CD4-positive, alpha-beta T cell treated with Interleukin-15 for 4 hours (primary cell): ENCODE results near the gene PDSS2.
"Not testable (repeated sequence)": the region's sequence is repeated elsewhere in the genome, so short reads cannot be mapped to it uniquely, and the experiment has no call there.

Source experiments
- DNase-seq: peaks from one replicate; pipeline ENCODE4 v3.0.0-alpha.2; 2020; ENCODE audit warnings: low spot score

PDSS2 gene

DNA sequence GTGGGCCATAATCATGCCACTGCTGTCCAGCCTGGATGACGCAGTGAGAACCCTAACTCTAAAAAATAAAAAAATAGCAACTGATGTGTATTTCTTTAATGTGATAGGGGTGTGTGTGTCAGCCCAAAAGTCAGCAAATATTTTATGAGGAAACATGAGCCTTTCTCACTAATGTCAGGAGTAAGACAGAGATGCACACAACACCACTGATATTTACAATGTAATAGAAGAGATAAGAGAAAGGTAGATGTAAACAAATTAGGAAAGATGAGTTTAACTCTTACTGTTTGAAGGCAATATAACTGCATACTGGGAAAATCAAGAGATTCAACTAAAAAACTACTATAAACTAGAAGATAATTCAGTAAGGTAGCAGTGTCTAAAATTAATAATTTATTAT is 244.0 kb downstream of the PDSS2 start:
- DNase-seq = no peak

DNA sequence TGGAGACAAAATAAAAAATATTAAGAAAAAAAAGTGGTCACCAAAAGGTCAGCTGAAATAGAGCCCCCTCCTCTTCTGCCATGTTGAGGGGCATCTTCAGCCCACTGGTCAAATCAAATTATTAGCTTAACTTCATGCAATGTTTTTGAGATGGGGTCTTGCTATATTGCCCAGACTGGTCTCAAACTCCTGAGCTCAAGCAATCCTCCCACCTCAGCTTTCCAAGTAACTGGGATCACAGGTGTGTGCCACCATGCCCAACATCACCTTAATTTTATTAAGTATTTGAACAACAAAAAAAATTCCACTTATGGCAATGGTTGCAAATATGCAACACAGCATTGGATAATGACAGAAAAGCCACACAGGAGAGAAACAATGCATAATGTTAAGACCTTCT is 244.7 kb downstream of the PDSS2 start:
- no peak for DNase-seq

DNA sequence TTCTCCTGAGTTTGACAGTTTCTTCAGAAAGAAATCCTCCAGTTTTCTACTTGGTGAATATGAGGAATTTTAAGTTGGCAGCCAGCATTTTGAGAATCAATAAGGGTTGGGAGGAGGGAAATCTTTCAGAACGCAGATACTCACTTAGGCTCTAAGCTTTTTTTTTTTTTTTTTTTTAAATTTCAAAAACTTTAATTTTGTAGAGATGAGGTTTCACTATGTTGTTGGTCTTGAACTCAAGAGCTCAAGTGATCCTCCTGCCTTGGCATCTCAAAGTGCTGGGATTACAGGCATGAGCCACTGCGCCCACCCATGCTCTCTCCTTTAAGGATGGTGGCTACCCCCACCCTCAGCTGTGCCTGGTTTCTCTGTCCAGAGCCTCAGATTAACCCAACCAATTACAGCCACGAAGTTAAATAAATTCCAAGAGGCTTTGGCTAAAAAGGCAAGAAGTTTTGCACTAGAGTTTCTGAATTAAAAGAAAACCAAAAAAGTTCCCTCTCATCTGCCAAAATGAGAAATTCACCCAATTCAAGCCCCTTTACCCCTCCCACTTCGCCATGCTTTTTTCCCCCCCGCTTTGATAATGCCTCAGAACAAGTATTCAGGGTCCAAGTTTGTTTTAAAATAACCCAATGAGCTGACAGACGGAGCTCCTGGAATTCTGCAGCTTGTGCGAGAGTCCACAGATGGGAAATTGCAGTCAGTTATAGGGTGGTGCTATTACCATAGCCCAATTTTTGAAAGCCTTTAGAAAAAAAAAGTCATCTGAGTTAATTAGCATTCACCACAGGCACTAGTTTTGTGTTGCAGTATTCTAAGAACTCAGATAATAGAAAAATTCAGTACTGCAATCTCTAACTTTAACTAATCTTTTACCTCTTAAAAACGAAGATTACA is 249.7 kb downstream of the PDSS2 start:
- DNase-seq = no peak

GRCh38 chr6:107207251-107207873 is 252.0 kb downstream of the PDSS2 start:
- no peak for DNase-seq

DNA sequence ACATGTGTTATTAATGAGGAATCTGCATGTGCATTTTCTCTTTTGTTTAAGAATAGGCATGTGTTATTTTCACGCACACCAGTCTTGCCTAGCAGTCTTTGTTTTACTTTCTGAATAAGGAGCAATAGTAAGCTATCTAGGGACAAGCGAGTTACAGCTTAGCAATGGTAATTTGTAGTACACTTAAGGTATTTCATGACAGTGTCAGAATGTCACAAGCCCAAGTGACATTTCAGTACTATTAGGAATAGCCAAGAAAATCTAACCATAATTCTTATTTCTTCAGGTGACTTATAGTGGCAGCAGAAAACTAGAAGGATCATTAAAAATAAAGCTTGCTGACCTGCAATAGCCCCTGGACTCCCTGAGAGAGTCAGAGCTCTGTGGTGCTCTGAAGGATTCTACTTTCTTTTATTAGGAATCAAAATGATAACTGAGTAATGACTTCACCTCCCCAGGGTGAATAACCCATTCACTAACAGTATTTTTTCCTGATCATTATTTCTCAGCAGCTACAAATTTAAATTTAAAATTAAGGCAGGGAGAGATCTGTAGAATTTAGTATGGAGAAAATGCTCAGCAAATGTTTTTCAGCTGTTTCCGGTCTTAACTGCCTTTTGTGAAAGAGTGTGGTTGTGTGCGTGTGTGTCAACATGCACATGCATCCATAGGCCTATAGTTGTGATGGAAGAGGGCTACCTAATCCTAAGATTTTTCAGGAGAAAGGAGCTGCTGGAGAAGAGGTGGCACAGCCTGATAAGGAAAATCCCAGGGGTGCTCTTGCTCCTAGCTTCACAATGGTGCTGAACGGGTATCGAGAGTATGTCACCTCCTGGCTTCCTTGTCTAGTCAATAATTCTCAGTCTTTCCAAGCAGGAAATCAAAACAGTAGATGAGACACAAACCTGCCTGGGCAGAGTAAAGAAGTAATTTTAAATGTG is 254.0 kb downstream of the PDSS2 start:
- no peak for DNase-seq

DNA sequence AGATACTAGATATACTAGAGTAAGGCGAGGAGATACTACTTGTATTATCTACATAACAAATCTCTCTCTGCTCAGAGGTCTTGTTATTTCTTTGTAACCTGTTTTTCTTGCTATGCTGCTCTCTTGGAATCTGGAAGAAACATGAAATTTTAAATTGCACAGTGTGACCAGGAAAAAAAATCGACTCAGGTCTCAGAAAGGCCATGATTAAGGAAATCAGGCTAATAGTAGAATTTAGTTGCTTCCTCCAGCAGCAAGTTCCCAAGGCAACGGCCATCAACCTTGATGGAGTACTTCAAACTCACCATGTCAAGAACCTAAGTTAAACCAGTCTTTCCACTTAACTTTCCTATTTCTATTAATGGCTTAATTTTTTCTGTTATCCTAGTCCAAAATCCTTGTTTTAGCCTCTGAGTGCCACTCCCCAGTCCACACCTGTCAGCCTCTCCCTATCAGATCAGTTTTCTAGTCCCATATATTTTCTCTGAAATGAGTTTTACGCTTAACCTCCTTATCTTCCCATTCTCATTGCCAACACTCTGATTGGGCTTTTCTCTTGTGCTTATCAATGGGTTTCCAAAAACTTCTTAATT is 256.4 kb downstream of the PDSS2 start:
- DNase-seq = no peak

DNA sequence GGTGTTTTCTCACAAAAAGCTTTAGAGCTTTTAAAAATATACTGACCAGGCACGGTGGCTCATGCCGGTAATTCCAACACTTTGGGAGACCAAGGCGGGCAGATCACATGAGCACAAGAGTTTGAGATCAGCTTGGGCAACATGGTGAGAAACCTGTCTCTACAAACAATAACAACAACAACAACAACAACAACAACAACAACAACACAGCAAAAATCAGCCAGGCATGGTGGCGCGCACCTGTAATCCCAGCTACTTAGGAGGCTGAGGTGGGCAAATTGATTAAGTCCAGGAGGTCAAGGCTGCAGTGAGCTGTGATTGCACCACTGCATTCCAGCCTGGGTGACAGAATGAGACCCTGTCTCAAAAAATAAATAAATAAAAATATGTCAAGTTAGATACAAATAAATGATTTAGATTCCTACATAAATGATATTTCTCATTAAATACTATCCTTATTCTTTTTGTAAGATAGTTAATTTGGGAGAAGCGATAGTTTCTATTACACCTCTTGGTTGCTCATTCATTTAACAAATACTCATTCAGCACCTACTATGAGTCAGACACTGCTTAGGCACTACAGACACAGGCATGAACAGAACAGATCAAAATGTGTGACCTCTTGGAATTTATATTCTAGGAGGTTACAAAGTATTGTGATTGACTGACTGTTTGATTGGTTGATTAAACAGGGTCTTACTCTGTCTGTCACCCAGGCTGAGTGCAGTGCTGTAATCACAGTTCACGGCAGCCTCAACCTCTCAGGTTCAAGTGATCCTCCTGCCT is 260.5 kb downstream of the PDSS2 start:
- DNase-seq = no peak

DNA sequence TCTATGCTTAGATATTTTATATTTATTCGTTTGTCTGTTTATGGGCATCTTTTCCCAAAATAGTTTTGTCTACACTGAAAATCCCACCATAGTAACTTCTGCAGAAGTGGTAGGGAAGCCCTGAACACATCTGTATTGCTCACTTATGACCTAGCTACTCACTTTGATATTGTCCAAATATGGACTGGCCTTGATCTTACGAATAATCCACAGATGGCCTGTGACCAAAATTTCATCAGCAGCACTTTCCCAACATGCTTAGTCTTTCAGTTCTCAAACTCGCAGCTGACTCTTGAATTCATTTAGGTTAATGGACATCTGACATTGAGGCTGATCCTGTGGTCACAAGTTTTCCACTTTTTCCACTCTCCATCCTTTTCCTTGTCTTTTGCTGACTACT is 263.2 kb downstream of the PDSS2 start:
- no peak for DNase-seq

DNA sequence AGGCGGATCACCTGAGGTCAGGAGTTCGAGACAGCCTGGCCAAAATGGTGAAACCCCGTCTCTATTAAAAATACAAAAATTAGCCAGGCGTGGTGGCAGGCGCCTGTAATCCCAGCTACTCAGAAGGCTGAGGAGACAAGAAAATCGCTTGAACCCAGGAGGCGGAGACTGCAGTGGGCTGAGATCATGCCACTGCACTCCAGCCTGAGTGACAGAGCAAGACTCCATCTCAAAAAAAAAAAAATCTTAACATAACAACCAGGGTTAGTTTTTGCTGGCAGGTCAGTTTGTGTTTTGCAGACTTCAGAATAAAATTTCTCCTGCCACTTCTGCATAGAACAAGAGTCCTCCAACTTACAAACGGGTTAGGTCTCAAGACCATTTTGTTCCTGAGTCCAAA is 264.6 kb downstream of the PDSS2 start:
- not testable (repeated sequence) for DNase-seq

- no peak for DNase-seq
These were observed 266.5 kb downstream of the PDSS2 start for GRCh38 chr6:107192830-107193229.

DNA sequence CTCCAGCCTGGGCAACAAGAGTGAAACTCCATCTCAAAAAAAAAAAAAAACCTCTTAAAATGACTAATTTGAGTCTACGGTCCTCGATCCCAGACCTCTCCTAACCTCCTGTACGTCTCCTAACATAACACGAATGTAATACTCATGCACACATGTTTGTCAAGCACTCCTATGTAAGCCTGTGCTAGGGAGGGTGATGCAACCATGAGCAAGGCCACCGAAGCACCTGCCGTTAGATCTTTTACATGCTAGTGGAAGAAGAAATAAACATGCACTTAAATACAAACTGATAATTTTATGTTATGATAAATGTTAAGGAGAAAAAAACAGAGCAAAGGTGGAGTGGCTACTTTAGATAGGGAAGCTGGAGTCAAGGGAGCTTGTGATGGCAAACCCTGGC is 271.7 kb downstream of the PDSS2 start:
- no peak for DNase-seq

DNA sequence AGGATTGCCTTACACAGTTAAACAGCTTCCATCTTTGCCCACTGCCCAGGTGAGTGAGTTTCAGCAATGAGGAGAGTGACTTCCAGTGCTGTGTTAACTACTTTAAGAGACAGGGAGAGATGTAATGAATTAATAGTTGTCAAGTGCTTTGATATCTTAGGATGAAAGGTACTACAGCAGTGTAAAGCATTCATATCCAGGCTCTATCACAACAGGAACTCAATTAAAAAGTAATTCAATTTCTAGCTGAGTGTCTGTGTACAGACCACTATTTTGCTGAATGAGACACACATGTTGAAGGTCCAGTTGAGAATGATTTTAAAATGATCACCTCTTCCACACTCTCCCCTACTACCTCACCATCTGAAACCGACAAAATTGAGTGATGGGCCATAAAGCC is 273.3 kb downstream of the PDSS2 start:
- no peak for DNase-seq

DNA sequence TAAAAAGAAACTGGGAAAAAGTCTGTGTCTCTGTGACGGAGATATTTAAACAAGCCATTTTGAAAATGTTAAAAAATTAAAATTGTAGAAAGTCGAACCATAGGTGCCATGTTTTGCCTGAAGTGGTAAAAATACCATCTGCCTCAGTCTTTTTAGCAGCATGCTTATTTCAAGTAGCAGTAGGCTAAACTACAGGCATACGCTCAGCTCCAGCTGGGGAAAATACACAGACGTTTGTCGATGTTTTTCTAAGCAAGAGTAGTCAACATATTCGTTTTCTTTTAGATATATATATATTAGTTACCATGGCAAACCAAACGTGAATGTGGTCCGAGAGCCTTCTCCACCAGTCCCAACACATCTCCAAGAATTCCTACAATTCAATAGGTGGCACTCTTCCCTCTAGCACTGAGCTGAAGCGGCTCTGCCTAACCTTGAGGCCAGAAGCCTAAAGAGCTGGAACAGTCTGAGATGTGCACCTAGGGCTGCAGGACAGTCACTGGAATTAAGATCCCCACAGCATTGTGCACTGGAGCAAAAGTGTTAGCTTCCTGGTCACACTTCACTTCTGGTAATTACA is 273.9 kb downstream of the PDSS2 start:
- no peak for DNase-seq

GRCh38 chr6:107184435-107184834 is 274.9 kb downstream of the PDSS2 start:
- DNase-seq = no peak

- DNase-seq = no peak
These were observed 279.3 kb downstream of the PDSS2 start for GRCh38 chr6:107180099-107180498.

GRCh38 chr6:107179004-107179403 is 280.4 kb downstream of the PDSS2 start:
- DNase-seq = no peak

- DNase-seq = no peak
These were observed 285.6 kb downstream of the PDSS2 start for GRCh38 chr6:107173779-107174178.

- DNase-seq = no peak
These were observed 287.9 kb downstream of the PDSS2 start for GRCh38 chr6:107171513-107171912.

DNA sequence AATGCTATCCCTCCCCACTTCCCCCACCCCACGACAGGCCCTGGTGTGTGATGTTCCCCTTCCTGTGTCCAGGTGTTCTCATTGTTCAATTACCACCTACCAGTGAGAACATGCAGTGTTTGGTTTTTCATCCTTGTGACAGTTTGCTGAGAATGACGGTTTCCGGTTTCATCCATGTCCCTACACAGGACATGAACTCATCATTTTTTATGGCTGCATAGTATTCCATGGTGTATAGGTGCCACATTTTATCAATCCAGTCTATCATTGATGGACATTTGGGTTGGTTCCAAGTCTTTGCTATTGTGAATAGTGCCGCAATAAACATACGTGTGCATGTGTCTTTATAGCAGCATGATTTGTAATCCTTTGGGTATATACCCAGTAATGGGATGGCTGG is 295.1 kb downstream of the PDSS2 start:
- not testable (repeated sequence) for DNase-seq

GRCh38 chr6:107161521-107161920 is 297.8 kb downstream of the PDSS2 start:
- DNase-seq = no peak

DNA sequence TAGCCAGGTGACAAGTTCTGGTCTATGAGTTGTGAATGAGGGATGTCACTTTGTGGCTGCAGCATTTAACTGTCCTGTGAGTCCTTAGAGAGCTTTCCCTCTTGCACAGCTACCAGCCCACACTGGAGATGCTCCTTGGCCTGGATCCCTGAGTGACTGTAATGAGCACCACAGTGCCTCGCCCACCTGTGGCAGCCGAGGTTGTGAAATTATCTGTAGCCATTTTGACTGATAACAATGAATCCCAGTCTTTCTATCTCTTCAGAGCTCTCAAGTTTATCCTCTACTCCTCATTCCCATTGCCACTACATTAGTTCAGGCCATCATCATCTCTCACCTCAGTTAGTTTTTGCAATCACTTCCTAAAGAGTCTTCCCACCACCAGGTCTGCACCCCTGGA is 302.7 kb downstream of the PDSS2 start:
- DNase-seq = no peak
